A673 (cell line): ENCODE measurements around the gene NAT14. TPM values are rescaled to one million over a fixed set of nuclear protein-coding genes. Genes with fewer than 3 reads are reported as not detected.

Experiments used
- BruUV-seq: library from RNA; stranded (reverse); fragments of 400-500 nt; replicated peaks from 2 replicates; lab custom pipeline; 2021; lab: Mats Ljungman, UMichigan
- CTCF ChIA-PET: fragments of 300-600 bp; sonication (Branson Sonifier 250); formaldehyde crosslinking; loops from one replicate; lab custom pipeline; 2022; ENCODE audit warnings: antibody characterized with exemption; lab: Charles Lee
- POLR2A ChIA-PET: fragments of 300-600 bp; sonication (Branson Sonifier 250); formaldehyde crosslinking; loops from one replicate; lab custom pipeline; 2022; ENCODE audit warnings: antibody characterized with exemption; ENCODE audit not compliant: low non-redundant PET; lab: Charles Lee
- DNase-seq: peaks from one replicate; pipeline ENCODE4 v3.0.0-alpha.2; 2015; ENCODE audit warnings: low spot score
- H3K27ac ChIP-seq: fragments of 200-600 bp; sonication (generic); 2 replicates; pipeline ENCODE4 v1.5.1; 2016; ENCODE audit warnings: mixed run types, low read depth, mild to moderate bottlenecking, mixed read lengths, antibody characterized with exemption, low read length; ENCODE audit not compliant: poor library complexity, severe bottlenecking
- H3K27me3 ChIP-seq: fragments of 200-600 bp; sonication (generic); replicated peaks from 2 replicates; pipeline ENCODE4 v1.6.1; 2017; ENCODE audit warnings: mixed run types, low read depth, mild to moderate bottlenecking, mixed read lengths, antibody characterized with exemption, low read length; ENCODE audit not compliant: insufficient read depth, poor library complexity
- H3K36me3 ChIP-seq: fragments of 200-600 bp; sonication (generic); 2 replicates; pipeline ENCODE4 v1.6.1; 2016; ENCODE audit warnings: mixed run types, mild to moderate bottlenecking, mixed read lengths, antibody characterized with exemption, low read length; ENCODE audit not compliant: insufficient read depth, poor library complexity, severe bottlenecking
- H3K4me1 ChIP-seq: fragments of 200-600 bp; sonication (generic); 2 replicates; pipeline ENCODE4 v1.6.1; 2017; ENCODE audit warnings: mixed run types, mild to moderate bottlenecking, mixed read lengths, antibody characterized with exemption, low read length; ENCODE audit not compliant: insufficient read depth, poor library complexity, severe bottlenecking
- H3K4me3 ChIP-seq: fragments of 200-600 bp; sonication (generic); 2 replicates; pipeline ENCODE4 v1.5.1; 2016; ENCODE audit warnings: low read depth, mixed run types, mild to moderate bottlenecking, mixed read lengths, low read length; ENCODE audit not compliant: poor library complexity, severe bottlenecking
- H3K9me3 ChIP-seq: fragments of 200-600 bp; sonication (generic); 2 replicates; pipeline ENCODE4 v1.6.1; 2016; ENCODE audit warnings: mixed run types, low read depth, mild to moderate bottlenecking, mixed read lengths, antibody characterized with exemption, low read length; ENCODE audit not compliant: poor library complexity, severe bottlenecking
- CTCF ChIP-seq: fragments of 300-800, 200-600 bp; sonication (generic); conservative IDR thresholded peaks from 2 replicates; pipeline ENCODE4 v1.5.1; 2017; ENCODE audit warnings: low read depth, mild to moderate bottlenecking, antibody characterized with exemption, low read length, moderate library complexity, mixed read lengths
- EZH2 ChIP-seq: fragments of 200-600 bp; sonication (generic); IDR thresholded peaks from 2 replicates; pipeline ENCODE4 v1.6.1; 2017; ENCODE audit warnings: borderline replicate concordance, low read depth, mild to moderate bottlenecking, mixed read lengths, antibody characterized with exemption, low read length; ENCODE audit not compliant: poor library complexity, severe bottlenecking
- intact Hi-C: fragments of 100-400 bp; cut with micrococcal nuclease; formaldehyde crosslinking; loops from one replicate; pipeline ENCODE4 v1.10.0; 2022; ENCODE audit not compliant: unreplicated experiment
- total RNA-seq: library from RNA; stranded (reverse); gene quantifications from 2 replicates; pipeline ENCODE4 v1.2.3, GENCODE V29; 2021

Gene NAT14
- total RNA-seq, 1 experiment from 2014 or later = 55.1 TPM

- Histone ChIP-seq H3K9me3 (no peaks in the 10 kb centered on the region), H3K27me3 (peaks cover 54% of the 10 kb centered on the region), H3K36me3 (no peaks in the 10 kb centered on the region), H3K4me3 (no peak overlapping the region), H3K4me1 (peaks cover 20% of the 10 kb centered on the region), H3K27ac (no peak overlapping the region)
- CTCF ChIA-PET = no interaction called here
- intact Hi-C loops = no loop called here
- POLR2A ChIA-PET = no interaction called here
- TF ChIP-seq EZH2 (no peak), CTCF (no peak)
- DNase-seq = no peak
- BruUV-seq = no TSS peak
Observed at GRCh38 chr19:55443824-55444480, 41.0 kb upstream of the NAT14 start.

DNA sequence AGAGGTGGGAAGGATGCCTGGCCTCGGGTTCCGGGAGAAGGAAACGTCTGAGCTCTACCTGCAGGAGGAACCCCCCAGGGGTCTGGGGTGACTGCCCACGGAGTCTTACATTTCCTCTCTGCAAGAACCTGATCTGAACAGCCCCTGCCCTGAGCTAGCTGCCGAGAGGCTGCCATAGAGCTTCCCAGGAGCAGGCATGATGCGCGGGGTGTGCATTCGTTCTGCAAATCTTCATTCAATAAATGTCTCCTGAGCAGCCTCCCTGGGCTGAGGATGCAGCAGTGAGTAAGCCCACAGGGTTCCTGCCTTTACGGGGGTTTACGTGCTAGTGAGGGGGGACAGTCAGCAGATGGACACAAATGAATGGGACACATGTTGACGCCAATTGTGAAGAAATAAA lies 40.3 kb upstream of the NAT14 start:
- Histone ChIP-seq H3K27me3 (peaks cover 54% of the 10 kb centered on the region), H3K4me3 (no peak overlapping the region), H3K36me3 (no peaks in the 10 kb centered on the region), H3K27ac (no peak overlapping the region), H3K9me3 (no peaks in the 10 kb centered on the region), H3K4me1 (peaks cover 20% of the 10 kb centered on the region)
- ChIA-PET CTCF (no interaction called here), POLR2A (no interaction called here)
- DNase-seq = no peak
- no TSS peak for BruUV-seq
- intact Hi-C loops = no loop called here
- TF ChIP-seq CTCF = no peak

DNA sequence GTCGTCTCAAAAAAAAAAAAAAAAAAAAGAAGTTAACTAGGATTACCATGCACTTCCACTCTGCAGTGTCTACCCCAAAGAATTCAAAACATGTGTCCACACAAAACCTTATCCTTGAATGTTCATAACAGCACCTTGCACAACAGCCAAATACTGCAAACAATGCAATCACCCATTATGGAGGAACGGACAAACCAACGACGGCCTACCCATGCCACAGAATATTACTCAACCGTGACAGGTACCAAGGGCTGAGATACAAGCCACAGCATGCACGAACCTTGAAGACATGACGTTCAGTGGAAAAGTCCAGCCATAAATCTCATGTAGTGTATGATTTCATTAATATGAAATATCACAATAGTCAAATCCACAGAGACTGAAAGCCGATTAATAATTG lies 38.9 kb upstream of the NAT14 start:
- Histone ChIP-seq H3K4me3 (no peak overlapping the region), H3K4me1 (peaks cover 17% of the 10 kb centered on the region), H3K27me3 (peaks cover 55% of the 10 kb centered on the region), H3K27ac (no peak overlapping the region), H3K9me3 (no peaks in the 10 kb centered on the region), H3K36me3 (no peaks in the 10 kb centered on the region)
- ChIA-PET POLR2A (interaction anchor here (0.6 kb wide), 1 partner anchor 1519 kb away, joined by 26 read pairs; no protein-coding TSS in a partner anchor), CTCF (interaction anchor here (0.6 kb wide), 1 partner anchor 159 kb away, joined by 5 read pairs; no protein-coding TSS in a partner anchor)
- intact Hi-C loops = no loop called here
- TF ChIP-seq EZH2 (no peak), CTCF (no peak)
- no TSS peak for BruUV-seq
- no peak for DNase-seq
